Measurements from ENCODE around the gene KIF26B. TPM values are rescaled to one million over a fixed set of nuclear protein-coding genes. Genes with fewer than 3 reads are reported as not detected.

KIF26B gene
- total and polyA plus RNA-seq, 4 donors, result 10.9 to 37.1 (median 19.2) TPM

GRCh38 chr1:245459621-245460020, 304.8 kb downstream of the KIF26B start:
- Histone ChIP-seq H3K4me3 (ENCODE audit: low read depth, low read length) (no peak overlapping the region), H3K9me3 (ENCODE audit: control insufficient read depth, insufficient read depth, low read length) (no peaks in the 10 kb centered on the region), H3K36me3 (ENCODE audit: control insufficient read depth, insufficient read depth, low read length) (no peaks in the 10 kb centered on the region), H3K4me1 (ENCODE audit: control insufficient read depth, insufficient read depth, low read length) (no peaks in the 10 kb centered on the region), H3K27me3 (ENCODE audit: control insufficient read depth, insufficient read depth, low read length) (no peaks in the 10 kb centered on the region), H3K27ac (ENCODE audit: low read depth, low read length) (no peak overlapping the region)
- no peak for DNase-seq (ENCODE audit: low read depth in 4 of 6, low spot score in 6 of 6)
- 83% methylated on average over 3 of the region's 3 CpGs for WGBS (ENCODE audit: insufficient coverage)

GRCh38 chr1:245461681-245462080, 306.9 kb downstream of the KIF26B start:
- peaks cover 9% of the 10 kb centered on the region for H3K4me1 ChIP-seq (ENCODE audit: control insufficient read depth, insufficient read depth, low read length)
- no peak for DNase-seq (ENCODE audit: low read depth in 4 of 6, low spot score in 6 of 6)
- WGBS (ENCODE audit: insufficient coverage), result 95% methylated on average over 5 of the region's 5 CpGs
- H3K36me3 ChIP-seq (ENCODE audit: control insufficient read depth, insufficient read depth, low read length), result no peaks in the 10 kb centered on the region
- no peak overlapping the region for H3K27ac ChIP-seq (ENCODE audit: low read depth, low read length)
- H3K4me3 ChIP-seq (ENCODE audit: low read depth, low read length), result no peak overlapping the region
- H3K9me3 ChIP-seq (ENCODE audit: control insufficient read depth, insufficient read depth, low read length), result no peaks in the 10 kb centered on the region
- no peaks in the 10 kb centered on the region for H3K27me3 ChIP-seq (ENCODE audit: control insufficient read depth, insufficient read depth, low read length)

- WGBS (ENCODE audit: insufficient coverage), result 77% methylated on average over 6 of the region's 7 CpGs
- H3K4me3 ChIP-seq (ENCODE audit: low read depth, low read length), result no peak overlapping the region
- H3K27ac ChIP-seq (ENCODE audit: low read depth, low read length), result no peak overlapping the region
- H3K4me1 ChIP-seq (ENCODE audit: control insufficient read depth, insufficient read depth, low read length), result peaks cover 9% of the 10 kb centered on the region
- no peaks in the 10 kb centered on the region for H3K36me3 ChIP-seq (ENCODE audit: control insufficient read depth, insufficient read depth, low read length)
- H3K9me3 ChIP-seq (ENCODE audit: control insufficient read depth, insufficient read depth, low read length), result no peaks in the 10 kb centered on the region
- H3K27me3 ChIP-seq (ENCODE audit: control insufficient read depth, insufficient read depth, low read length), result no peaks in the 10 kb centered on the region
- DNase-seq (ENCODE audit: low read depth in 4 of 6, low spot score in 6 of 6), result no peak
Observed at GRCh38 chr1:245462161-245462560, 307.4 kb downstream of the KIF26B start.

- no peak for DNase-seq (ENCODE audit: low read depth in 4 of 6, low spot score in 6 of 6)
- Histone ChIP-seq H3K9me3 (ENCODE audit: control insufficient read depth, insufficient read depth, low read length) (no peaks in the 10 kb centered on the region), H3K27me3 (ENCODE audit: control insufficient read depth, insufficient read depth, low read length) (no peaks in the 10 kb centered on the region), H3K4me3 (ENCODE audit: low read depth, low read length) (no peak overlapping the region), H3K27ac (ENCODE audit: low read depth, low read length) (no peak overlapping the region), H3K4me1 (ENCODE audit: control insufficient read depth, insufficient read depth, low read length) (peaks cover 9% of the 10 kb centered on the region), H3K36me3 (ENCODE audit: control insufficient read depth, insufficient read depth, low read length) (no peaks in the 10 kb centered on the region)
- WGBS (ENCODE audit: insufficient coverage), result 66% methylated on average over 7 of the region's 11 CpGs
Observed at GRCh38 chr1:245463392-245464165, 308.8 kb downstream of the KIF26B start.

GRCh38 chr1:245464290-245464689, 309.5 kb downstream of the KIF26B start:
- 98% methylated on average over 15 of the region's 15 CpGs for WGBS (ENCODE audit: insufficient coverage)
- DNase-seq (ENCODE audit: low read depth in 4 of 6, low spot score in 6 of 6), result no peak
- Histone ChIP-seq H3K36me3 (ENCODE audit: control insufficient read depth, insufficient read depth, low read length) (no peaks in the 10 kb centered on the region), H3K27me3 (ENCODE audit: control insufficient read depth, insufficient read depth, low read length) (no peaks in the 10 kb centered on the region), H3K9me3 (ENCODE audit: control insufficient read depth, insufficient read depth, low read length) (no peaks in the 10 kb centered on the region), H3K4me3 (ENCODE audit: low read depth, low read length) (no peak overlapping the region), H3K4me1 (ENCODE audit: control insufficient read depth, insufficient read depth, low read length) (peaks cover 9% of the 10 kb centered on the region), H3K27ac (ENCODE audit: low read depth, low read length) (no peak overlapping the region)

GRCh38 chr1:245465666-245466065, 310.9 kb downstream of the KIF26B start:
- peak in 1 of 6 donors; percentile 66 for DNase-seq (ENCODE audit: low read depth in 4 of 6, low spot score in 6 of 6)
- 76% methylated on average over 15 of the region's 16 CpGs for WGBS (ENCODE audit: insufficient coverage)

GRCh38 chr1:245466261-245466660, 311.5 kb downstream of the KIF26B start:
- no peak overlapping the region for H3K4me3 ChIP-seq (ENCODE audit: low read depth, low read length)
- 48% methylated on average over 6 of the region's 7 CpGs for WGBS (ENCODE audit: insufficient coverage)
- no peaks in the 10 kb centered on the region for H3K27me3 ChIP-seq (ENCODE audit: control insufficient read depth, insufficient read depth, low read length)
- H3K9me3 ChIP-seq (ENCODE audit: control insufficient read depth, insufficient read depth, low read length), result no peaks in the 10 kb centered on the region
- H3K27ac ChIP-seq (ENCODE audit: low read depth, low read length), result no peak overlapping the region
- no peaks in the 10 kb centered on the region for H3K36me3 ChIP-seq (ENCODE audit: control insufficient read depth, insufficient read depth, low read length)
- no peak for DNase-seq (ENCODE audit: low read depth in 4 of 6, low spot score in 6 of 6)
- peaks cover 9% of the 10 kb centered on the region for H3K4me1 ChIP-seq (ENCODE audit: control insufficient read depth, insufficient read depth, low read length)

More at GRCh38 chr1:245465666-245466065, 310.9 kb downstream of the KIF26B start:
- Histone ChIP-seq H3K36me3 (ENCODE audit: control insufficient read depth, insufficient read depth, low read length) (no peaks in the 10 kb centered on the region), H3K9me3 (ENCODE audit: control insufficient read depth, insufficient read depth, low read length) (no peaks in the 10 kb centered on the region), H3K4me3 (ENCODE audit: low read depth, low read length) (no peak overlapping the region), H3K27ac (ENCODE audit: low read depth, low read length) (no peak overlapping the region), H3K4me1 (ENCODE audit: control insufficient read depth, insufficient read depth, low read length) (peaks cover 9% of the 10 kb centered on the region), H3K27me3 (ENCODE audit: control insufficient read depth, insufficient read depth, low read length) (no peaks in the 10 kb centered on the region)

GRCh38 chr1:245467804-245468203, 313.0 kb downstream of the KIF26B start:
- no peak for DNase-seq (ENCODE audit: low read depth in 4 of 6, low spot score in 6 of 6)
- no peak overlapping the region for H3K27ac ChIP-seq (ENCODE audit: low read depth, low read length)
- no peaks in the 10 kb centered on the region for H3K27me3 ChIP-seq (ENCODE audit: control insufficient read depth, insufficient read depth, low read length)
- WGBS (ENCODE audit: insufficient coverage), result no CpG with 5 or more reads among the region's 1 CpG
- no peak overlapping the region for H3K4me3 ChIP-seq (ENCODE audit: low read depth, low read length)
- H3K4me1 ChIP-seq (ENCODE audit: control insufficient read depth, insufficient read depth, low read length), result peaks cover 9% of the 10 kb centered on the region
- H3K9me3 ChIP-seq (ENCODE audit: control insufficient read depth, insufficient read depth, low read length), result no peaks in the 10 kb centered on the region
- H3K36me3 ChIP-seq (ENCODE audit: control insufficient read depth, insufficient read depth, low read length), result no peaks in the 10 kb centered on the region

GRCh38 chr1:245469006-245469405, 314.2 kb downstream of the KIF26B start:
- Histone ChIP-seq H3K9me3 (ENCODE audit: control insufficient read depth, insufficient read depth, low read length) (no peaks in the 10 kb centered on the region), H3K27ac (ENCODE audit: low read depth, low read length) (no peak overlapping the region), H3K4me1 (ENCODE audit: control insufficient read depth, insufficient read depth, low read length) (peaks cover 9% of the 10 kb centered on the region), H3K27me3 (ENCODE audit: control insufficient read depth, insufficient read depth, low read length) (no peaks in the 10 kb centered on the region), H3K36me3 (ENCODE audit: control insufficient read depth, insufficient read depth, low read length) (no peaks in the 10 kb centered on the region), H3K4me3 (ENCODE audit: low read depth, low read length) (no peak overlapping the region)
- 74% methylated on average over 5 of the region's 6 CpGs for WGBS (ENCODE audit: insufficient coverage)
- DNase-seq (ENCODE audit: low read depth in 4 of 6, low spot score in 6 of 6), result no peak

GRCh38 chr1:245469734-245470133, 314.9 kb downstream of the KIF26B start:
- no peak for DNase-seq (ENCODE audit: low read depth in 4 of 6, low spot score in 6 of 6)
- Histone ChIP-seq H3K36me3 (ENCODE audit: control insufficient read depth, insufficient read depth, low read length) (no peaks in the 10 kb centered on the region), H3K27ac (ENCODE audit: low read depth, low read length) (no peak overlapping the region), H3K9me3 (ENCODE audit: control insufficient read depth, insufficient read depth, low read length) (no peaks in the 10 kb centered on the region), H3K27me3 (ENCODE audit: control insufficient read depth, insufficient read depth, low read length) (no peaks in the 10 kb centered on the region), H3K4me3 (ENCODE audit: low read depth, low read length) (no peak overlapping the region), H3K4me1 (ENCODE audit: control insufficient read depth, insufficient read depth, low read length) (peaks cover 9% of the 10 kb centered on the region)
- 84% methylated on average over 6 of the region's 6 CpGs for WGBS (ENCODE audit: insufficient coverage)

Measured in spinal cord (tissue), 10 donors.